Sigmoid colon (tissue), 7 donors: ENCODE data around the gene DNAJC6. TPM values are rescaled to one million over a fixed set of nuclear protein-coding genes. Genes with fewer than 3 reads are reported as not detected.
"Not testable (repeated sequence)": the region's sequence is repeated elsewhere in the genome, so short reads cannot be mapped to it uniquely, and the experiment has no call there.

ENCODE experiments used
- DNase-seq: peaks from one replicate; pipeline ENCODE4 v3.0.0-alpha.2; 2019
- H3K27ac ChIP-seq, 4 donors: fragments of 200-600 bp; sonication (generic); one replicate each; pipeline ENCODE4 v1.5.1; 2016 to 2019; ENCODE audit warnings: mild to moderate bottlenecking in 1 of 4
- H3K27me3 ChIP-seq, 3 donors: fragments of 200-600 bp; sonication (generic); one replicate each; pipeline ENCODE4 v1.5.1; 2019; ENCODE audit warnings: mild to moderate bottlenecking in 1 of 3
- H3K36me3 ChIP-seq, 4 donors: fragments of 200-600 bp; sonication (generic); one replicate each; pipeline ENCODE4 v1.5.1; 2016 to 2019
- H3K4me1 ChIP-seq, 4 donors: fragments of 200-600 bp; sonication (generic); one replicate each; pipeline ENCODE4 v1.5.1; 2017 to 2019
- H3K4me3 ChIP-seq, 4 donors: fragments of 200-600 bp; sonication (generic); one replicate each; pipeline ENCODE4 v1.5.1; 2017 to 2019; ENCODE audit warnings: mild to moderate bottlenecking in 2 of 4, moderate library complexity in 1 of 4
- H3K9me3 ChIP-seq, 4 donors: fragments of 200-600 bp in 3 of 4; sonication (generic) in 3 of 4; one replicate each; pipeline versions ENCODE4 v1.5.1 to v1.6.1; 2013 to 2019
- EP300 ChIP-seq, 4 donors: sonication (generic); formaldehyde crosslinking; IDR thresholded peaks; one replicate each; pipeline ENCODE4 v1.6.1; 2017; ENCODE audit warnings: antibody characterized with exemption in 4 of 4
- POLR2A ChIP-seq, 2 donors: fragments of 450-650 bp; IDR thresholded peaks; one replicate each; pipeline ENCODE4 v1.6.1; 2016; ENCODE audit warnings: antibody characterized with exemption in 2 of 2, mild to moderate bottlenecking in 2 of 2, moderate library complexity in 2 of 2
- POLR2AphosphoS5 ChIP-seq, 4 donors: sonication (generic); formaldehyde crosslinking; IDR thresholded peaks; one replicate each; pipeline ENCODE4 v1.6.1; 2017; ENCODE audit warnings: antibody characterized with exemption in 4 of 4
- WGBS, 2 donors: extraction: QIAGEN DNeasy Blood & Tissue Kit; methylation state at CpG; one replicate each; pipeline ENCODE4 v1.1.7; 2013; 5-methylcytosine and 5-hydroxymethylcytosine counted together
- intact Hi-C: fragments of 100-400 bp; cut with DNase I; formaldehyde crosslinking; loops from one replicate; pipeline ENCODE4 v1.15.1; 2023
- polyA plus RNA-seq, 3 donors: library from polyadenylated mRNA; stranded (reverse); fragments of 200-250 nt; gene quantifications; one replicate each; pipeline ENCODE4 v1.2.3, GENCODE V29; 2013
- total RNA-seq, 4 donors: library from RNA; depleted of rRNA; stranded (reverse); fragments of >200 nt; gene quantifications; one replicate each; pipeline ENCODE4 v1.1.0, GENCODE V29; 2016
- TF ChIP-seq, protein P1 (sequence below), 4 experiments: fragments of 450-650 bp in 3 of 4; fragments of 200-600 bp in 1 of 4; IDR thresholded peaks; one replicate each; pipeline ENCODE4 v1.5.1; 2016 to 2019; ENCODE audit warnings: antibody characterized with exemption in 4 of 4, mild to moderate bottlenecking in 3 of 4, moderate library complexity in 2 of 4
- donor health status: healthy with polysubstance abuse.
- donor health status: Bipolar disorder and iron deficiency.
- donor health status: healthy.

Gene DNAJC6
- total and polyA plus RNA-seq, 7 donors = 0.23 to 7.1 (median 3.9) TPM

DNA sequence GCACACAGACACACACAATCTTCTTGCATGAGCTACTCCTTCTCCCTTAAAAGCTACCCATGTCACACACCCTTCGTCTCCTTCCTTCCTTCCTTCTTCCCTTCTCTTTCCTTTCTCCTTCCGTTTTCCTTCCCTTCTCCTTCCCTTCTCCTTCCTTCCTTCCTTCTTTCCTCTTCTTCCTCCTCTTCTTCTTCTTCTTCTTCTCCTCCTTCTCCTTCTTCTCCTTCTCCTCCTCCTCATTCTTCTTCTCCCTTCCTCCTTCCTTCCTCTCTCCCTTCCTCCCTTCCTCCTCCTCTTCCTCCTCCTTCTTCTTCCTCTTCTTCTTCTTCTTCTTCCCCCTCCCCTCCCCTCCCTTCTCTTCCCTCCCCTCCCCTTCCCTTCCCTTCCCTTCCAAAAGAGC, 59.1 kb downstream of the DNAJC6 start:
- no peak for DNase-seq
- H3K36me3 ChIP-seq = no peaks in the 10 kb centered on the region
- TF ChIP-seq, protein P1, sequence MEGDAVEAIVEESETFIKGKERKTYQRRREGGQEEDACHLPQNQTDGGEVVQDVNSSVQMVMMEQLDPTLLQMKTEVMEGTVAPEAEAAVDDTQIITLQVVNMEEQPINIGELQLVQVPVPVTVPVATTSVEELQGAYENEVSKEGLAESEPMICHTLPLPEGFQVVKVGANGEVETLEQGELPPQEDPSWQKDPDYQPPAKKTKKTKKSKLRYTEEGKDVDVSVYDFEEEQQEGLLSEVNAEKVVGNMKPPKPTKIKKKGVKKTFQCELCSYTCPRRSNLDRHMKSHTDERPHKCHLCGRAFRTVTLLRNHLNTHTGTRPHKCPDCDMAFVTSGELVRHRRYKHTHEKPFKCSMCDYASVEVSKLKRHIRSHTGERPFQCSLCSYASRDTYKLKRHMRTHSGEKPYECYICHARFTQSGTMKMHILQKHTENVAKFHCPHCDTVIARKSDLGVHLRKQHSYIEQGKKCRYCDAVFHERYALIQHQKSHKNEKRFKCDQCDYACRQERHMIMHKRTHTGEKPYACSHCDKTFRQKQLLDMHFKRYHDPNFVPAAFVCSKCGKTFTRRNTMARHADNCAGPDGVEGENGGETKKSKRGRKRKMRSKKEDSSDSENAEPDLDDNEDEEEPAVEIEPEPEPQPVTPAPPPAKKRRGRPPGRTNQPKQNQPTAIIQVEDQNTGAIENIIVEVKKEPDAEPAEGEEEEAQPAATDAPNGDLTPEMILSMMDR (IDR thresholded peaks at IDR 0.05) = no peak
- TF ChIP-seq POLR2A (IDR thresholded peaks at IDR 0.05) (no peak), EP300 (IDR thresholded peaks at IDR 0.05) (no peak), POLR2AphosphoS5 (IDR thresholded peaks at IDR 0.05) (no peak)
- no peak overlapping the region for H3K27ac ChIP-seq
- H3K4me3 ChIP-seq = no peak overlapping the region
- intact Hi-C loops = no loop called here
- no peaks in the 10 kb centered on the region for H3K27me3 ChIP-seq
- H3K4me1 ChIP-seq = no peaks in the 10 kb centered on the region
- H3K9me3 ChIP-seq = no peaks in the 10 kb centered on the region
- WGBS, 2 donors = 87 to 92% methylated on average over 2 of the region's 2 CpGs

DNA sequence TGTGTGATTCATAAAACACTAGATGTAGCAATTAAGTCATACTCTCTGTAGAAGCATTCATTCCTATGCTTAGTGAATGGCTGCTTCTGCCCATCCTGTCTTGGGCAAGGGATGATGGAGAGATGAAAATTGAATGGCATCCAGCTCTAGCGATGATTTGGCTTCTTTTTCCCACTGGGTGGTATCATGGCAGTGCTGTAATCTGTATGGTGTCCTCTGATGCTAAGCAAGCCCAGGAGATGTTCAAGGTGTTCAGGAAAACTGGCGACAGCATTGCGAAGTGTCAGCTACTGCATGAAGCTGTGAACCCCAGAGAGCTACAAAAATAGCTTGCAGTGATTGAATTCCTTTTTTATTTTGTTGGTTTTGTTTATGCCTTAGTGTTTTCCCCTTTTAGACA, 62.2 kb downstream of the DNAJC6 start:
- no peak for DNase-seq
- 95 to 97% methylated on average over 3 of the region's 3 CpGs for WGBS, 2 donors
- TF ChIP-seq EP300 (IDR thresholded peaks at IDR 0.05) = no peak
- no peak for TF ChIP-seq POLR2A (IDR thresholded peaks at IDR 0.05)
- TF ChIP-seq POLR2AphosphoS5 (IDR thresholded peaks at IDR 0.05) = no peak
- TF ChIP-seq, protein P1 (IDR thresholded peaks at IDR 0.05) = no peak
- no peaks in the 10 kb centered on the region for H3K9me3 ChIP-seq
- no peak overlapping the region for H3K27ac ChIP-seq
- intact Hi-C loops = no loop called here
- no peak overlapping the region for H3K4me3 ChIP-seq
- H3K27me3 ChIP-seq = no peaks in the 10 kb centered on the region
- no peaks in the 10 kb centered on the region for H3K36me3 ChIP-seq
- H3K4me1 ChIP-seq = no peaks in the 10 kb centered on the region

DNA sequence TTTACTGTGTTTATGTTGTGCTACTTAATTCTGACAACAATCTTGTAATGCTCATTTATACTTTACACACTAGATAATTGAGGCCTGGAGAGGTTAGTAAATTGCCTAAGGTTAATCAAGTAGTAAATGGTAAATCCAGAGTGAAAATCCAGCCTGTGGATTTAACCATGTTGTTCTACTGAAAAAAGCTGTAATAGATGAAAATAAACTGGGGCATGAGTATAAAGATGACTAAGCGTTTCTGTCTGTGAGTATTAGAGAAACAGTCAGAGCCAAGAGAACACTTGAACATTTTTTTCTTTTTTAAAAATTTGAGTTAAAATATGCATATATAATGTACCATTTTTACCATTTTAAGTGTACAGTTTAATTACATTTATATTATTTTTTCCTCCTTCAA, 63.2 kb downstream of the DNAJC6 start:
- Histone ChIP-seq H3K27me3 (no peaks in the 10 kb centered on the region), H3K4me3 (no peak overlapping the region)

DNA sequence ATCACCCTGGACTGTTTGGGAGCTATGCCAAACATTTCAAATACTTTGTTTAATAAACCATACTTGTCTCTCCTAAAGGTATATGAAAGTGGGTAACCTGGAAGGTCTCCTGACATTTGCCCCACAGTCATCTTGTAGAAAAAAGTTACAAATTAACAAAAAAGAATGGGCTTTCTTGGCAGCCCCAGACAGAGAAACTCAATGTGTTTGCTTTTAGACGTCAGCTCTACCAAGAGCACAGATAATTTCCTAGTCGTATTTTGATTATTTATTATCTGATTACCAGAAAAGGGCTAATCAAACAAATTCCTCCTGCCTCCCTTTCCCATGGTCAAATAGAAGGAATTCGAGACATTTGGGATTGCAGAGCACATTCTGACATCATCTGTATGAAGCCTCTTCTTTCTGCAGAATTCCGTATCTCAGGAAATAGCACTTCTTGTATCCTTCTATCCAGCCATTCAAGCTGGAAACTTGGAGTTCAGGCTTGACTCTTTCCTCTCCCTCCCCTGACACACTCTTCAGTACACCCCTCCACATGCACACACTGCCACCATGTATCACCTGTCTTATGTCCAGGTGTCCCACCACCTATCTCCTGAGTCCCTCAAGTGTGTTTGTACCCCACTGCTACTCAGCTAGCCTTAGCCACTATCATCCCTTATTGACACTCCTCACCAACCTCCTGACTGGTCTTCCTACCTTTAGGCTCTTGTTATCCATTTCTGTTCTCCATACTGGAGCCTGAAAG, 68.3 kb downstream of the DNAJC6 start:
- Histone ChIP-seq H3K4me1 (no peaks in the 10 kb centered on the region), H3K9me3 (no peaks in the 10 kb centered on the region), H3K27ac (no peak overlapping the region), H3K27me3 (no peaks in the 10 kb centered on the region), H3K4me3 (no peak overlapping the region), H3K36me3 (no peaks in the 10 kb centered on the region)
- no peak for DNase-seq
- intact Hi-C loops = no loop called here
- TF ChIP-seq POLR2A (IDR thresholded peaks at IDR 0.05) = no peak
- TF ChIP-seq POLR2AphosphoS5 (IDR thresholded peaks at IDR 0.05) = no peak
- 66 to 81% methylated on average over 4 of the region's 4 CpGs for whole genome bisulfite sequencing, 2 donors

More for the DNA sequence above, 63.2 kb downstream of the DNAJC6 start:
- Histone ChIP-seq H3K36me3 (no peaks in the 10 kb centered on the region), H3K4me1 (no peaks in the 10 kb centered on the region), H3K27ac (no peak overlapping the region), H3K9me3 (no peaks in the 10 kb centered on the region)
- TF ChIP-seq, protein P1 (IDR thresholded peaks at IDR 0.05) = no peak
- no peak for TF ChIP-seq POLR2A (IDR thresholded peaks at IDR 0.05)
- WGBS, 2 donors = 49 to 85% methylated on average over 1 of the region's 1 CpG
- intact Hi-C loops = no loop called here
- no peak for DNase-seq

DNA sequence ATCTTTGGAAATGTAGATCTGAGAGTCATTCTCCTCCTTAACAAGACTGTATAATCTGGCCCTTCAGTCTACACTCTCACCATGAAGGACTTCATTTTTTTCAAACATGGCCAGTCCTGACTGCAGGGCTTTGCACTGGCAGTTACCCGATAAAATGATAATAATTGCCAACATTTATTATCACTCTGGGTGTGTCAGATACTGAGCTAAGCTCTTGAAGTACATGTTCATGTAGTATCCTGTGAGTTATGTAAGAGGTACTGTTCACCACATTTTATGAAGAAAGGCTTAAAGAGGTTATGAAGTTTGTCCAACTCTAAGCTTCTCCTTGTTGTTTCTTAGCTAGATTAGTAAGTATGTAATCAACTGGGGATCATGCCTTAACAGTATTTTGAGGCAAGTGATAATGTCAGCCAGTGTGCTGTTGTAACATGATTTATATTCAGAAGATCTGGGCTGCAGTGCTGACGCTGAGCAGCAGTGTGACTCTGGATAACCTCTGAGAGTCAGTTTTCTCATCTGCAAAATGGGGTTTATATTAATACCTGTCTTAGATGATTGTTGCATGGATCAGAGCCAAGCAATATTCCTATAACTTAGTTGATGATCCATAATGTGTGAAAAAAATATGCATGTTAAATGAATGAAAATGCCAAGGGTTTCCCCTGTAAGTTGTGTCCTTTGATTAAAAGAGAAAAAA, 69.1 kb downstream of the DNAJC6 start:
- 86% methylated on average over 2 of the region's 2 CpGs for WGBS, 2 donors
- H3K4me1 ChIP-seq = no peaks in the 10 kb centered on the region
- intact Hi-C loops = no loop called here
- no peaks in the 10 kb centered on the region for H3K9me3 ChIP-seq
- H3K36me3 ChIP-seq = no peaks in the 10 kb centered on the region
- no peak overlapping the region for H3K27ac ChIP-seq
- DNase-seq = no peak
- no peak overlapping the region for H3K4me3 ChIP-seq
- H3K27me3 ChIP-seq = no peaks in the 10 kb centered on the region
- TF ChIP-seq EP300 (IDR thresholded peaks at IDR 0.05) (no peak), POLR2A (IDR thresholded peaks at IDR 0.05) (no peak), POLR2AphosphoS5 (IDR thresholded peaks at IDR 0.05) (no peak)
- TF ChIP-seq, protein P1 (IDR thresholded peaks at IDR 0.05) = no peak

DNA sequence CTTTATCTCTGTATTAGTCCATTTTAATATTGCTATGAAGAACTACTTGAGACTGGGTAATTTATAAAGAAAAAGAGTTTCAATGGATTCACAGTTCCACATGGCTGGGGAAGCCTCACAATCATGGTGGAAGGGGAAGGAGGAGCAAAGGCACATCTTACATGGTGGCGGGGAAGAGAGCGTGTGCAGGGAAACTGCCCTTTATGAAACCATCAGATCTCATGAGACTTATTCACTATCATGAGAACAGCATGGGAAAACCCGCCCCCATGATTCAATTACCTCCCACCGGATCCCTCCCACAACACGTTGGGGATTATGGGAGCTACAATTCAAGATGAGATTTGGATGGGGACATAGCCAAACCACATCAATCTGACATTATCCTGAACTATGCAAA, 75.1 kb downstream of the DNAJC6 start:
- H3K4me1 ChIP-seq, H3K4me3 ChIP-seq, intact Hi-C loops, H3K36me3 ChIP-seq, H3K27me3 ChIP-seq, DNase-seq, H3K9me3 ChIP-seq, H3K27ac ChIP-seq: not testable (repeated sequence)
- 93 to 96% methylated on average over 5 of the region's 5 CpGs for WGBS, 2 donors
